GM23338 (cell line): ENCODE data around the gene CPXM2. TPM values are rescaled to one million over a fixed set of nuclear protein-coding genes. Genes with fewer than 3 reads are reported as not detected.

Experiments used
- ATAC-seq: fragments of 200-7000 bp; cut with Tn5 transposase; 3 replicates; pipeline ENCODE4 v1.9.1; 2020
- DNase-seq: peaks from one replicate; pipeline ENCODE4 v3.0.0-alpha.2; 2015; ENCODE audit warnings: low spot score
- H2AFZ ChIP-seq: fragments of 200-600 bp; sonication (generic); 2 replicates; pipeline ENCODE4 v1.8.0; 2016; ENCODE audit warnings: antibody characterized with exemption, mild to moderate bottlenecking, moderate library complexity
- H3F3A ChIP-seq: fragments of 200-600 bp; sonication (generic); replicated peaks from 2 replicates; pipeline ENCODE4 v1.8.0; 2017; ENCODE audit warnings: antibody characterized with exemption, mixed run types, low read depth
- H3K27ac ChIP-seq: fragments of 200-600 bp; sonication (generic); 2 replicates; pipeline ENCODE4 v1.6.1; 2016; ENCODE audit warnings: low read depth
- H3K27me3 ChIP-seq: fragments of 200-600 bp; sonication (generic); 2 replicates; pipeline ENCODE4 v1.8.0; 2016; ENCODE audit warnings: mild to moderate bottlenecking, mixed run types, moderate library complexity; ENCODE audit not compliant: insufficient read depth
- H3K36me3 ChIP-seq: fragments of 200-600 bp; sonication (generic); 2 replicates; pipeline ENCODE4 v1.8.0; 2016; ENCODE audit warnings: mild to moderate bottlenecking; ENCODE audit not compliant: insufficient read depth
- H3K4me1 ChIP-seq: fragments of 200-600 bp; sonication (generic); 2 replicates; pipeline ENCODE4 v1.8.0; 2016; ENCODE audit warnings: mild to moderate bottlenecking, moderate library complexity; ENCODE audit not compliant: insufficient read depth
- H3K4me2 ChIP-seq: fragments of 200-600 bp; sonication (generic); 2 replicates; pipeline ENCODE4 v1.7.1; 2017; ENCODE audit warnings: mixed run types
- H3K4me3 ChIP-seq: fragments of 200-600 bp; sonication (generic); 2 replicates; pipeline ENCODE4 v1.6.1; 2016; ENCODE audit warnings: mixed run types
- H3K79me2 ChIP-seq: fragments of 200-600 bp; sonication (generic); replicated peaks from 2 replicates; pipeline ENCODE4 v1.8.0; 2017; ENCODE audit warnings: mild to moderate bottlenecking; ENCODE audit not compliant: insufficient read depth
- H3K9me2 ChIP-seq: fragments of 200-600 bp; sonication (generic); 2 replicates; pipeline ENCODE4 v1.8.0; 2017; ENCODE audit not compliant: insufficient read depth
- H4K20me1 ChIP-seq: fragments of 200-600 bp; sonication (generic); replicated peaks from 2 replicates; pipeline ENCODE4 v1.8.0; 2017; ENCODE audit warnings: mild to moderate bottlenecking; ENCODE audit not compliant: insufficient read depth
- H3K27ac Mint-ChIP-seq: 2 replicates; pipeline ENCODE4 v1.8.0; 2020; ENCODE audit warnings: inconsistent platforms, mild to moderate bottlenecking, moderate library complexity, mixed read lengths
- H3K27me3 Mint-ChIP-seq: 3 replicates; pipeline ENCODE4 v1.8.0; 2022; ENCODE audit warnings: low read depth, mild to moderate bottlenecking, moderate library complexity, mixed read lengths, inconsistent platforms; ENCODE audit not compliant: insufficient read depth, poor library complexity
- H3K36me3 Mint-ChIP-seq: 3 replicates; pipeline ENCODE4 v1.8.0; 2021; ENCODE audit warnings: low read depth, mild to moderate bottlenecking, inconsistent platforms, moderate library complexity, mixed read lengths
- H3K4me1 Mint-ChIP-seq: 3 replicates; pipeline ENCODE4 v1.8.0; 2020; ENCODE audit warnings: mild to moderate bottlenecking, inconsistent platforms, mixed read lengths
- H3K4me3 Mint-ChIP-seq: 3 replicates; pipeline ENCODE4 v1.8.0; 2021; ENCODE audit warnings: moderate library complexity, mild to moderate bottlenecking, inconsistent platforms, mixed read lengths
- H3K9me3 Mint-ChIP-seq: 3 replicates; pipeline ENCODE4 v1.8.0; 2020; ENCODE audit warnings: moderate library complexity, mild to moderate bottlenecking, inconsistent platforms, mixed read lengths
- CTCF ChIP-seq, 2 experiments: fragments of 200-600 bp in 1 of 2; sonication (generic) in 1 of 2; conservative IDR thresholded peaks; 2 replicates each; pipeline versions ENCODE4 v1.5.1 to v1.6.1; 2016 to 2017; ENCODE audit warnings: antibody characterized with exemption in 2 of 2, low read depth in 2 of 2, mild to moderate bottlenecking in 2 of 2, moderate library complexity in 1 of 2
- JUNB ChIP-seq: IDR thresholded peaks from one replicate; pipeline ENCODE4 v1.6.1; 2016; ENCODE audit warnings: antibody characterized with exemption; ENCODE audit not compliant: unreplicated experiment
- POLR2AphosphoS5 ChIP-seq: IDR thresholded peaks from 2 replicates; pipeline ENCODE4 v1.6.1; 2016; ENCODE audit warnings: antibody characterized with exemption, low read depth
- REST ChIP-seq: IDR thresholded peaks from one replicate; pipeline ENCODE4 v1.6.1; 2018; ENCODE audit warnings: antibody characterized with exemption; ENCODE audit not compliant: unreplicated experiment
- ZNF462 ChIP-seq: fragments of 250-450 bp; sonication (Bioruptor Pico); IDR thresholded peaks from 2 replicates; pipeline ENCODE4 v1.5.0; 2020; ENCODE audit warnings: mild to moderate bottlenecking, moderate library complexity
- polyA plus RNA-seq: library from polyadenylated mRNA; unstranded; fragments of >200 nt; fragmentation: Nextera tagmentation; extraction: Ambion mirVana; gene quantifications from 2 replicates; pipeline ENCODE4 v1.2.1, GENCODE V29; 2016
- total RNA-seq: library from RNA; depleted of rRNA; stranded (reverse); fragments of >200 nt; shearing (Covaris generic); gene quantifications from 2 replicates; pipeline ENCODE4 v1.2.3, GENCODE V29; 2014

Gene CPXM2
- total and polyA plus RNA-seq, 2 experiments from 2014 or later, result 1.6 to 8.1 TPM

- no peak for ATAC-seq
- peaks cover 27% of the 10 kb centered on the region for H3K27me3 Mint-ChIP-seq
Measured at GRCh38 chr10:123889821-123890220, 1.8 kb downstream of the CPXM2 start.

More at GRCh38 chr10:123889821-123890220, 1.8 kb downstream of the CPXM2 start:
- H3K27me3 ChIP-seq, result peaks cover 30% of the 10 kb centered on the region
- Mint-ChIP-seq H3K9me3 (no peaks in the 10 kb centered on the region), H3K4me1 (peaks cover 20% of the 10 kb centered on the region), H3K4me3 (peak overlapping the region; percentile 77; the same call in 1 of the 3 replicates), H3K27ac (no peak overlapping the region), H3K36me3 (no peaks in the 10 kb centered on the region)
- no peaks in the 10 kb centered on the region for H3K36me3 ChIP-seq
- H3K4me2 ChIP-seq, result no peak overlapping the region
- H4K20me1 ChIP-seq, result no peaks in the 10 kb centered on the region
- no peaks in the 10 kb centered on the region for H3K9me2 ChIP-seq
- H3K4me3 ChIP-seq, result no peak overlapping the region
- H3F3A ChIP-seq, result no peaks in the 10 kb centered on the region; the same call in 1 of the 2 replicates
- no peaks in the 10 kb centered on the region for H3K79me2 ChIP-seq
- no peak overlapping the region for H2AFZ ChIP-seq
- peaks cover 21% of the 10 kb centered on the region for H3K4me1 ChIP-seq
- DNase-seq, result no peak
- no peak overlapping the region for H3K27ac ChIP-seq
- no peak for TF ChIP-seq CTCF (conservative IDR thresholded peaks at IDR 0.05; ENCODE audit: low read depth in 2 of 2)
- TF ChIP-seq JUNB, result no peak
- TF ChIP-seq ZNF462 (CRISPR knock-in tag), result no peak
- no peak for TF ChIP-seq REST
- no peak for TF ChIP-seq POLR2AphosphoS5
